Activated CD4-positive, alpha-beta memory T cell treated with anti-CD3 and anti-CD28 coated beads, Interleukin-2, amount 10 ng/mL, durations not matched to agents 7 days and 5 days (primary cell): ENCODE results near the gene TTLL6. TPM values are rescaled to one million over a fixed set of nuclear protein-coding genes. Genes with fewer than 3 reads are reported as not detected.
"Not testable (repeated sequence)": the region's sequence is repeated elsewhere in the genome, so short reads cannot be mapped to it uniquely, and the experiment has no call there.

Experiments used
- CTCF ChIA-PET: fragments of 350-600 bp; sonication (Branson Sonifier 250); formaldehyde crosslinking; loops from one replicate; lab custom pipeline; 2021; ENCODE audit warnings: antibody characterized with exemption, inconsistent platforms; lab: Charles Lee
- POLR2A ChIA-PET: fragments of 350-600 bp; sonication (Branson Sonifier 250); formaldehyde crosslinking; loops from one replicate; lab custom pipeline; 2021; ENCODE audit warnings: antibody characterized with exemption; lab: Charles Lee
- DNase-seq: peaks from one replicate; pipeline ENCODE4 v3.0.0-alpha.2; 2020
- H3K27ac Mint-ChIP-seq: one replicate; pipeline ENCODE4 v1.8.0; 2021; ENCODE audit warnings: mild to moderate bottlenecking, mixed read lengths
- H3K27me3 Mint-ChIP-seq: one replicate; pipeline ENCODE4 v1.8.0; 2021; ENCODE audit warnings: mixed read lengths
- H3K36me3 Mint-ChIP-seq: one replicate; pipeline ENCODE4 v1.8.0; 2021; ENCODE audit warnings: low read depth, mixed read lengths
- H3K4me1 Mint-ChIP-seq: one replicate; pipeline ENCODE4 v1.8.0; 2021; ENCODE audit warnings: mixed read lengths
- H3K4me3 Mint-ChIP-seq: one replicate; pipeline ENCODE4 v1.8.0; 2021; ENCODE audit warnings: mild to moderate bottlenecking, mixed read lengths
- H3K9me3 Mint-ChIP-seq: one replicate; pipeline ENCODE4 v1.8.0; 2021; ENCODE audit warnings: mixed read lengths
- total RNA-seq, 2 experiments: library from RNA; stranded (reverse); gene quantifications; one replicate each; pipeline ENCODE4 v1.2.3, GENCODE V29; 2021

The TTLL6 gene
- total RNA-seq, 2 experiments from 2014 or later, result not detected

GRCh38 chr17:48716549-48716948 is 100.5 kb downstream of the TTLL6 start:
- peaks cover 76% of the 10 kb centered on the region for H3K27me3 Mint-ChIP-seq
- DNase-seq, H3K9me3 Mint-ChIP-seq, H3K36me3 Mint-ChIP-seq, H3K27ac Mint-ChIP-seq, POLR2A ChIA-PET, H3K4me3 Mint-ChIP-seq: not testable (repeated sequence)
- peaks cover 16% of the 10 kb centered on the region for H3K4me1 Mint-ChIP-seq
- CTCF ChIA-PET, result interaction anchor here (0.9 to 2.3 kb wide), 5 partner anchors 37 to 104 kb away, joined by 3 to 7 read pairs (median 4); no protein-coding TSS in a partner anchor

- peaks cover 75% of the 10 kb centered on the region for H3K27me3 Mint-ChIP-seq
Measured at GRCh38 chr17:48715496-48716399, 101.3 kb downstream of the TTLL6 start.

More at GRCh38 chr17:48715496-48716399, 101.3 kb downstream of the TTLL6 start:
- Mint-ChIP-seq H3K4me3 (no peak overlapping the region), H3K36me3 (peaks cover 2% of the 10 kb centered on the region), H3K4me1 (peaks cover 16% of the 10 kb centered on the region), H3K9me3 (no peaks in the 10 kb centered on the region), H3K27ac (no peak overlapping the region)
- ChIA-PET POLR2A (no interaction called here), CTCF (interaction anchor here (1.9 to 2.3 kb wide), 2 partner anchors 36 to 37 kb away, joined by 7 read pairs; no protein-coding TSS in a partner anchor)
- no peak for DNase-seq

Other genes with a start within 250 kb of the TTLL6 start
- gene HOXB4, start 238.9 kb downstream of the TTLL6 start, total RNA-seq, result 1 to 10 TPM; 6.2 to 7.0 TPM
- 10 to 100 TPM; 10.8 to 12.1 TPM for gene HOXB3, start 227.0 kb downstream of the TTLL6 start, total RNA-seq
- gene HOXB5, start 223.4 kb downstream of the TTLL6 start, total RNA-seq, result under 1 TPM in 1 of 2 experiments, not detected in 1; 0.20 TPM
- gene HOXB6, start 212.2 kb downstream of the TTLL6 start, total RNA-seq, result under 1 TPM; 0.60 to 0.68 TPM
- gene HOXB7, start 206.2 kb downstream of the TTLL6 start, total RNA-seq, result 1 to 10 TPM; 1.6 to 1.7 TPM
- gene HOXB8, start 201.9 kb downstream of the TTLL6 start, total RNA-seq, result not detected
- gene HOXB9, start 190.9 kb downstream of the TTLL6 start, total RNA-seq, result 1 to 10 TPM in 1 of 2 experiments, under 1 TPM in 1; 0.88 to 1.4 TPM
- gene PRAC1, start 94.7 kb downstream of the TTLL6 start, total RNA-seq, result not detected
- gene PRAC2, start 94.0 kb downstream of the TTLL6 start, total RNA-seq, result not detected
- not detected for gene HOXB13, start 88.5 kb downstream of the TTLL6 start, total RNA-seq
- gene CALCOCO2, start 13.8 kb upstream of the TTLL6 start, total RNA-seq, result 100 to 1,000 TPM; 162 to 176 TPM
- 10 to 100 TPM; 55.6 to 61.2 TPM for gene ATP5MC1, start 75.6 kb upstream of the TTLL6 start, total RNA-seq
- gene UBE2Z, start 91.2 kb upstream of the TTLL6 start, total RNA-seq, result 10 to 100 TPM; 83.3 to 85.1 TPM
- gene SNF8, start 127.6 kb upstream of the TTLL6 start, total RNA-seq, result 10 to 100 TPM; 94.9 to 97.9 TPM
- gene GIP, start 151.4 kb upstream of the TTLL6 start, total RNA-seq, result not detected
- gene IGF2BP1, start 180.2 kb upstream of the TTLL6 start, total RNA-seq, result not detected